ENCODE measurements around the gene SPATA18.
"Not testable (repeated sequence)": the region's sequence is repeated elsewhere in the genome, so short reads cannot be mapped to it uniquely, and the experiment has no call there.

SPATA18 gene

DNA sequence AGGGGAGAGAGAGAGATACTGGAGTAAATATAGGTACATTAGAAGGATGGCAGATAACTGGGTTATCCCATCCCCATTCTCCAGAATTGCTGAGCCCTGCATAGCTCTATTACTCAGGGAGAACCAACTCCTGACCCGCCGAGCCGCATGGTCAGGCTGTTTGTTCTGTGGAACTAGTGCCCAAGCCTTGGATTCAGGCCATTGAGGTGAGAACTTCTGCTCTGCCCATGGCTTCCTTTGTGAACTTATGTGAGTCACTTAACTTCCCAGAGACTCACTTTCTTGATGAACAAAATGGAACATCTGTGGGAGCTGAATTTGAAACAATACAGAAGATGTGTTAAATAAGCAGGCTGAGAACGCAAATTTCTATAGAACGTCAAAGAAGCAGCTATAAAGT lies 54.2 kb downstream of the SPATA18 start:
- in situ Hi-C loops (cut with MboI; ENCODE audit: low sequenced_read_pairs) = no loop called here

DNA sequence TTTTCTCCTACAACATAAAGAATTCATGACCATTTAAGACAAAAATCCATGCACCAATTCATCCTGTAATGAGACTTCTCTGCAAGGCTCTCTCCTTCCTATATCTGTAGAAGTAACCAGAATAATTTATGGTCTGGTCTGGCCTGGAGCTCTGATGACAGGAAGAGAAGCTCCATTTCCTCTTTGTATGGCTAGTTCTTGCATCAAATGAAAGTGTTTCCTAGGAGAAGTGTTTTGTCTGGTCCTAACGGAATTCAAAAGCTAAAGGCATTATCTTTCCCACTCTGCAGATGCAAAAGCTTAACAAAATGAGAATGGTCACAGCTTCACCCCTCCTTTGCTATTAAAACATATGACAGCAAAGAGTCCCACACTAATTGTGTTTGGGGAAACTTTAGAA lies 55.1 kb downstream of the SPATA18 start:
- in situ Hi-C loops (cut with MboI; ENCODE audit: low sequenced_read_pairs) = no loop called here

DNA sequence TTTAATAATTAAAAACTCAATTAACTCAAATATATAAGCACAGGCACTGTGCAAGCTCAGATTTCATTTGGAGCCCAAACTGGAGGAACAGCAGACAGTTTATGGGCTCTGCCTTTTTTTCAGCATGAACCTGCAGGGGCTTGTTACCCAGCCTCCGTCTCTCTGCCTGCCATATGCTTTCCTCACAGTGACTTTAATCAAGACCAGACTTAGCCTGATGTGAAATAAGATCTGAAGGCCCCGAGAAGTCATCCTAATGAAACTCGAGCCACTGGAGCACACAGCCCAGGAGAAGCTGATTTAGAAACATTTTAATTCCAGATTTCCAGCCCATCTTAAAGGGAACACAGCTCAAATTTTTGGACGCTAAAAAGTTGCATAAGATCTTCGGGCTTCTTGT lies 55.6 kb downstream of the SPATA18 start:
- in situ Hi-C loops (cut with MboI; ENCODE audit: low sequenced_read_pairs) = no loop called here

DNA sequence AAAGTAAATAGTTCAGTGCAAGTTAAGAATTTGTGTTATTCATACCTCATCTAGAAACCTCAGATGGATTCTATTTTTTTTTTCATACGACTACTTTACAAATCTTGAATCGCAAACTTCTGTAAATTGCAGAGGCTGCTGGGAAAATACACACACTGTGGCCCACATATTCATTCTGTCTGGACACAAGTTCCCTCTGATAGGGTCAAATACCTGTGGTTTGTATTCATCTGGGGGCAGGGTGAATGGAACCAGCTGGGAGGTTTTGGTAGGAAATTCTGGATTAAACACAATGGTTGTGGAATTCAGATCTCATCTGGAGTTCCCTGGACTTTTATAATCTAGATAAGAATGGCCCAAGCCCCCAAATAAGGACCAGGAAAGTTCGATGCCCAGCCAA lies 56.2 kb downstream of the SPATA18 start:
- in situ Hi-C loops (cut with MboI; ENCODE audit: low sequenced_read_pairs) = no loop called here

DNA sequence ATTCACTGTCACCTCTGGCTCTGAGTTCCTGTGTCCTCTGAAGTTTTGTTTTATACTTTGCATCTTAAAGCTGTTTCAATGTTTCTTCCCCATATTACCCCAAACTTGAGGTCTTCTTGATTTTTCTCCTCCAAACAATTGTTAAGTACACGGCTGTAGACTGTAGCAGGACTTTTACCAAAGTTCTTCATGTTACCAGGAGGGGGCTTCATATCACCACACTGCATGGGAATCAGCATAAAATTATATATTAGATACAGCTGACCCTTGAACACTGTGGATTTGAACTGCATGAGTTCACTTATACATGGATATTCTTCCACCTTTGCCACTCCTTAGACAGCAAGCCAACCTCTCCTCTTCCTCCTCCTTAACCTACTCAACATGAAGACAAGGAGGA lies 56.6 kb downstream of the SPATA18 start:
- in situ Hi-C loops (cut with MboI; ENCODE audit: low sequenced_read_pairs) = no loop called here

DNA sequence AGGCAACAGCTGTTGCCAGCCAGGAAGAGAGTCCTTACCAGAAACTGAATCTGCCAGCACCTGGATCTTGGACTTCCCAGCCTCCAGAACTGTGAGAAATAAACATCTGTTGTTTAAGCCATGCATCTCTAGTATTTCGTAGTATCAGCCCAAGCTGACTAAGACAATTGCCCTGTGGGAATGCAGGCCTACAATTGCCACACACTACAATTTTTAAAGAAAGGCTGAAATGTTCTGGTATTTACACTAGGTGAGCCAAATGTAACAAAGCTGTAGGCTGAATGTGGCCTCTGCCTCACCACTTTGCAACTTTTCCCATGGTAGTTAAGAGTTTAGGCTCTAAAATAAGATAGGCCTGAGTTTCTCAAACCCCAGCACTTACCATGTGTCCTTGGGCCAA lies 59.1 kb downstream of the SPATA18 start:
- in situ Hi-C loops (cut with MboI; ENCODE audit: low sequenced_read_pairs) = no loop called here

DNA sequence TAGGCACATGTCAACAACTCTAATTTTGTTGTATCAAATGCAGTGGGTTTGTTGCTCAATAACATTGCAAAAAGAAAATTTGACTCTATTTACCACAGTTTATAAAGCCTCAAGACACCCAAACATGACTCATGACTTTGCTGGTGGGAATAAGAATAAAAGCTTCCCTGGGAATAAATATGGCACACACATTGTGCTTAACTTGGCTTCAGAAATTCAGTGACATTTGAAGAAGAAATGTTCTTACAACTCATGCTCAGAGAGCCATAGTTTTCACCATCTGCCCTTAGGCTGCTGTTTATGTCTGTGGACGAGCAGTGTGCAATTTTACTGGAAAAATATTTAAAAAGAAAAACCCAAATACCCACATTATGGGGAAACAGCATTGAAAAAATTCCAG lies 60.9 kb downstream of the SPATA18 start:
- in situ Hi-C loops (cut with MboI; ENCODE audit: low sequenced_read_pairs) = no loop called here

DNA sequence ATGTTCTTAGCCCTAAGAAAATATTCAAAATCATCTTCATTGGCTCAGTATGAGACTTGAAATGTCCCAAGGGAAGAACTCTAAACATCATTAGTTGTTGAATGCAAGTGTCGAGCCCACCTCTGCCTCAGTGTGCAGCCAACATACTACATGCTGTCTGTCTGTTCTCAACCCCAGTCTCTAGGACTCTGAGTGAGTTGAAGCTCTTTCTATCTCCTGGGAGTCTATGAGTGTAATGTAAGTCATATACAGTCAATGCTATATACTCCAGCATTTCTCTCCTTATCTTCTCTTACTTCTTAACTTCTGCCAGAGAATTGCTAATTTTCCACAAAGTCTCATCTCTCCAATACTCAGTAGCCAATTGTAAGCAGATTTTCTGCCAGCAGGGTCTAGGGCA lies 61.3 kb downstream of the SPATA18 start:
- in situ Hi-C loops (cut with MboI; ENCODE audit: low sequenced_read_pairs) = no loop called here

DNA sequence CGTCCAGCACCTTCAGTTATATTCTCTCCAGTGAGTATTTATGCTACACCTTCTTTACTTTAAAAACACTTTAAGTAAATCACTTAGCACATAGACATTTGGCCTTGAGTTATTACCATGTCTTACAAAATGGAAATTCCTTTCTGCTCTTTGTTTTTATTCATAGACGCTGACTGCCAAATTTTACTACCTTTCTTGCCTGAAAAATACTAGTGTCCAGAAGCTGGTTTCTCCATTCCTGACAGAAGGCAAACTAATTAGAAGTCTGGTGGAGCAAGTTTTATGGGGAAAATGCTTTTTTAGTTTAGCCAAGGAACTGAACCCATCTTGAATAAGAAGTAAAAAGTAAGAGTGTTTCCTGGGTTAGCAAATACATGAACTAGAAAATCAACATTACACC lies 65.5 kb downstream of the SPATA18 start:
- in situ Hi-C loops (cut with MboI; ENCODE audit: low sequenced_read_pairs) = no loop called here

DNA sequence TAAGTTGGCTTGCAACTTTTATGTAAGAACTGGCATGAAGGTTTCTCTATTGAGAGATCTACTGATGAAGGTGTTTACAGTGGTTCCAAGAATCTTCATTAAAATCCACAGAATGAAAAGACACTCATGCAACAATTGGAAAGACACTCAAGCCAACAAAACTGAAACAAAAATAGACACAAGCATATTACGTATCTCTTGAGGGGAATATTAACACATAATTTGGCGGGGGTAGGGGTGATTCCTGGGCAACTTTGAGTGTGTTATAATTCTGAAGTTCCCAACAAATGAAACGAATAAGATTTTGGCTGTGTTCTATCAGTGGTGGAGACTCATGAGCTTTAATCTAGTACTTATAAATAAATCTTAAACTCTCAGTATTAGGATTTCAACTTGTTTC lies 75.1 kb downstream of the SPATA18 start:
- in situ Hi-C loops (cut with MboI; ENCODE audit: low sequenced_read_pairs) = no loop called here

DNA sequence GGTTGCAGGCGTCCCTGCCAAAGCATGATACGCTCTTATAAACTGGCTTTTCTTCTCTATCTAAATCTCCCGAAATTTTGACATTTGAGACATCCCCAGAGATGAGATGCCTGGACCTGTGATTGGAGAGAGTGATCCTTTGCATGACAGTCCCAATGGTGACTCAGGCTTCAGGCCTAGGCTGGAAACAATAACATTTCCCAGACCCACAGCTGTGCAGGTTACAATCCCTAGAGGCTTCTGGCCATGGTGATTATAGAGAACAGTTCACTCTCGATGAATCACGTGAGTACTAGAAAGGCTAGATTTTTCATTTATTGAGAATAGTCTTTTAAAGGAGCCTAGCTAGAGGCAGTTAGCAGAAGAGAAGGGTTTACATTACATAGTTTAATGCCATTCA lies 75.9 kb downstream of the SPATA18 start:
- in situ Hi-C loops (cut with MboI; ENCODE audit: low sequenced_read_pairs) = no loop called here

DNA sequence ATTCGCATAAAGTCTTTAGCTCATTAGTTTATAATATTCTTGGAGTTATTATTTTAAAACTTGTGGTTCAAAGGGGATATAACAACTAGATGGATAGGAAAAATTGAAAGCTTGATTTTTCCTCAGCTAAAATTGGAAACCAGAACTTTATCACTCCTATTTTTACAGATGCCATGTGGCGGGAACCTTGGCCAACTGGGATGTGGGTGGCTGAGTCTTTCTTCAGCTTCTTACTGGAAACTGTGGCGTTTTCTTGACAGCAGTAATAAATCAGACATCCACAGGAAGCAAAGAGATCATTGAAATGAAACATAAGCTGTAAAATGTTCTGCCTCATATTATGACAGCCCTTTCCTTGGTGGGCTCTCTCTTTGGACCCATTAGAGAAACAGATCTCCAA lies 84.1 kb downstream of the SPATA18 start:
- in situ Hi-C loops (cut with MboI; ENCODE audit: low sequenced_read_pairs) = no loop called here

DNA sequence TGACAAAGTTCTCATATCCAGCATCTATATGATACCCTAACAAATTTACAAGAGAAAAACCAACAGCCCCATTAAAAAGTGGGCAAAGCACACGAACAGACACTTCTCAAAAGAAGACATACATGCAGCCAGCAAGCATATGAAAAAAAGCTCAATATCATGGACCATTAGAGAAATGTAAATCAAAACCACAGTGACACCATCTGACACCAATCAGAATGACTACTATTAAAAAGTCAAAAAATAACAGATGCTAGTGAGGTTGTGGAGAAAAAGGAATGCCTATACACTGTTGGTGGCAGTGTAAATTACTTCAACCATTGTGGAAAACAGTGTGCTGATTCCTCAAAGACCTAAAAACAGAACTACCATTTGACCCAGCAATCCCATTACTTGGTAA lies 86.0 kb downstream of the SPATA18 start:
- in situ Hi-C loops (cut with MboI; ENCODE audit: low sequenced_read_pairs) = not testable (repeated sequence)

DNA sequence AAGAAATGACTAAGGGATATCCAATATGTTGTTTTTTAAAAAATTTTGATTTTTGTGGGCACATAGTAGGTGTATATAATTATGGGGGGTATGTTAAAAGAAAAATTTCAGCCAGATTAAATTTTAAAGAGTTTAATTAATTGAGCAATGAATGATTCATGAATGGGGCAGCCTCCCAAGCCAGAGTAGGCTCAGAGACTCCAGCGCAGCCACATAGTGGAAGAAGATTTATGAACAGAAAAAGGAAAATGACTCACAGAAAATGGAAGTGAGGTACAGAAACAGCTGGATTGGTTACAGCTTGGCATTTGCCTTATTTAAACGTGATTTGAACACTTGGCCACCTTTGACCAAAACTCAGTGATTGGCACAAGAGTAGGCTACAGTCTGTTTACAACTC lies 91.7 kb downstream of the SPATA18 start:
- in situ Hi-C loops (cut with MboI; ENCODE audit: low sequenced_read_pairs) = no loop called here

DNA sequence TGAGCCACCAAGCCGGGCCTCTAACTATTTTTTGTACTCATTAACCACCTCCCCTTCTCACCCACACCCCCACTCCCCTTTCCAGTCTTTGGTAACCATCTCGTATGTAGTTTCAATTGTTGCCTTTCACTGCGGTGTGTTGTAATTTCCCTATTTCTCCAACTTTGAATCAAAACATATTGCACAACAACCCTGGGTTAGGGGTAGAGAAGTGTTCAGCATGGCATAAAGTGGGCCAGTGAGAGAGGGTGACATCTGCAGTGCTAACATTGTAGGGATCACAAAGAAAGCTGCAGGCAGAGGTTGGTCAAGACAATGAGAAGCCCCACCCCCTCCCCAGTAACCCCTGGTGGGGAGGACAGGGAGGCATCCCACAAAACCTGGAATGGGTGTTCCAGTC lies 92.7 kb downstream of the SPATA18 start:
- in situ Hi-C loops (cut with MboI; ENCODE audit: low sequenced_read_pairs) = no loop called here

DNA sequence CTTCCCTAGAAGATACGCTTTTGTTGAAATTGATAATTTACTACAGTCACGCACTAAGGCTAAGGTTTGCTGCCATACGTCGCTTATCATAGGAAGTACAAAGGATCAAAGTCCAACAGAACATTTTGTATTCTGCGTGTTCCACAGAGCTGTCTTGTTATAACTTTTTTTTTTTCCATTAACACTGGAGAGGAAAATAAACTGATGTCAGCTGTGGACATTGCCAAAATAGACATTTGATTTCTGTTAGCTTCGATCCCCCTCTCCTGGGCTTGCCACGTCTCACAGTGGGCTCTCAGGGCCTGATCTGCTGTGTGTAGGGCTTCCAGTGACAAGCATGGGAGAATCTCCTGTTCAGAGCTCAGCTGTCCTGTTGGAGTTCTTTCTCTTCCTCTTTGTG lies 93.3 kb downstream of the SPATA18 start:
- in situ Hi-C loops (cut with MboI; ENCODE audit: low sequenced_read_pairs) = no loop called here

Data from HL-60/S4 treated with retinoic acid at 250 ng/mL for 4 days and 3 days (cell line).